LHCN-M2 (cell line): ENCODE measurements around the gene CACNB3. TPM values are rescaled to one million over a fixed set of nuclear protein-coding genes. Genes with fewer than 3 reads are reported as not detected.

Experiments used
- DNase-seq: peaks from one replicate; pipeline ENCODE4 v3.0.0-alpha.2; 2012; ENCODE audit warnings: low read depth
- total RNA-seq: library from RNA; depleted of rRNA; stranded (reverse); fragments of >200 nt; gene quantifications from 2 replicates; pipeline ENCODE4 v1.2.3, GENCODE V29; 2014

Gene CACNB3
- total RNA-seq, 1 experiment from 2014 or later: 29.4 TPM

DNA sequence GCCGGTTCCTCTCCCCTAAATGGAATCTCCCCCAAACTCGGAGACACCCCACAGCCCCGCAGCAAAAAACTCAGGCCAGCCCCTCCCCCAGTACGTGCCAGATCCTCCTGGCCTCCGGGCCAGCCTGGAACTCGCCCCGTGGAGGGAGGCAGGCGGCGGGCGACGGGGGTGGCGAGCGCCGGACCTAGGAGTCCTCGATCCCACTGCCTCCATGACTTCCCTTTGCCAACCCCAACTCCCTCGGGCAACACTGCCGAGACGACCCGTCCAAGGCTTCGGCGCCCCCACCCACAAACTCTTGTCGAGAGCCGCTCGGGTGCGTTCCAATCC is 29.8 kb upstream of the CACNB3 start:
- DNase-seq: no peak

DNA sequence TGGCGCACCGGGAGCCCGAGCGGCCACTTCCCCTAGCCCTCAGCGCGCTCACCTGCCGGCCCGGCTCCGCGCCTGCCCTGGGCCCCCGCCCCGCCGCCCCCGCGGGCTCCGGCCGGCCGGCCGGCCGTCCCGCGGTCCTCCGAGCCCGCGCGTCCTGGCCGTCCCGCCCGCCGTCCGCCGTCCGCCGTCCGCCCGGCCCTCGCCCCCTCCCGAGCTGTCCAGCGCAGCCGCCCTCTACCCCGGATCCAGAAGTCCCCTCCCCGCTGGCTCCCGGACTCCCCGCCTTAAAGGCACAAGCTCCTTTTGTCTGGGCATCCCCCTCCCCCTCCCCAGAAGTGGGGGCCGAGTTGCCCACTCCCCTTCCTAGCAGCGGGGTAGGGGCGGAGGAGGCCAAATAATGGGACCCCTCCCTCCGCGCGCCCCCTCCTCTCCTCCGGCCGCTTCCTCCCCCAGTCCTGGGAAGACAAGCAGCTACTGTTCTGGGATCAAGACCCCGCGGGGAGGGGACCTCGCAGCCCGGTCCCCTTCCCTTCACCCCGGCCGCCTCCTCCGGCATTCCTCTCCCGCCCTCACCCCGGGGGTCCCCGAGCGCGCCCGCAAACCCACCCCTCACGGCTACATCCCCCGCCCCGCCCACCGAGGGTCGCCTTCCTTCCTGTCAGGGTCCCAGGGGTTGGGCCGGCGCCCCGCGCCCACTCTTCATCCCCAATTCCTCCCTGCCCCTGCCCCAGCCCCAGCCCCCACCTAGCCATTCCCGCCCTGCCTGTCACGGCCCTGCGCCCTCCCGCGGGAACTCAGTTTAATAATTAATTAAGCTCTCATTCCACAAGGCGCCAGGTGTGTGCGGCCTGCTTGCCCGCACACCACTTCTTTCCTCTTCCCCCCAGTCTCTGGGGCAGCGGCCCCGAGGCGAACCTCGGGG is 29.2 kb upstream of the CACNB3 start, which contains the start of gene ADCY6:
TSS of gene ADCY6 (minus strand) at position 236 of the 922 bp plus-strand sequence. CDS start 5,655 bp downstream, outside the sequence.
- peak; percentile 60 for DNase-seq

DNA sequence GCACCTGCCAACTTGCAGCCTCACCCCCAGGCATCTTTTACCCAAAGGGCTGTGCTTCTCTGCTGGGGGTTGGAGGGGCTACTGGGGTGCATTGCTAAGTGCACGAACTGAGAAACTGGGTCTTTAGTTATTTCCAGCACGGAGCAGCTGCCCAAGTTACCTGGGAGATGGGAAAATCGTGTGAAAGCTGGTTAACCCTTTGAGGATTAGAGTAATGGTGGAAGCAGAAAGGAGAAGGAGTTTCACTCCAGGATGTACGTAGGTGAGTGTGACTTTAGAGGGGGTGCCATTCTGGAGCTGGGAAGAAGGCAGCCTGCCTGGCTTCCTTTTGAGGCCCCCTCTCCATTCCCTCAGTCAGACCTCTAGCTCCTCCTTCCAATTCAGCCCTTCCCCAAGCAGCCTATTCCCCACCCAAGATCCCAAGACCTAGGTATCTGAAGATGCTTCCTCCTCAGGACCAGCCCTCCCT is 28.4 kb upstream of the CACNB3 start:
- no peak for DNase-seq

DNA sequence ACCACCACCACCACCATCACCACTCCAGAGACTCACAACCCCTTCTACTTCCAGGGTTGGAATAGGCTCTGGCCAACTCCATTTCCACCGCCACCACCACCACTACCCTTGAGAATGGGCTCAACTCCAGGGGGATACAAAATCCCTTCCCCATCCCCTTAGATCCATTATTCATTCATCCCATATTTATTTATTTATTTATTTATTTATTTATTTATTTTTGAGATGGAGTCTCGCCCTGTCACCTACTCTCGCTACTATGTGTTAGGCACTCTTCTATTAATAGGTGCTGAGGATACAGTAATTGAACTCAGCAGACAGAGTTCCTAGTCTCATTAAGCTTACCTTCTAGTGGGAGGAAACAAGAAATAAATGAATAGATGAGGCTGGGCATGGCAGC is 24.6 kb upstream of the CACNB3 start:
- no peak for DNase-seq

DNA sequence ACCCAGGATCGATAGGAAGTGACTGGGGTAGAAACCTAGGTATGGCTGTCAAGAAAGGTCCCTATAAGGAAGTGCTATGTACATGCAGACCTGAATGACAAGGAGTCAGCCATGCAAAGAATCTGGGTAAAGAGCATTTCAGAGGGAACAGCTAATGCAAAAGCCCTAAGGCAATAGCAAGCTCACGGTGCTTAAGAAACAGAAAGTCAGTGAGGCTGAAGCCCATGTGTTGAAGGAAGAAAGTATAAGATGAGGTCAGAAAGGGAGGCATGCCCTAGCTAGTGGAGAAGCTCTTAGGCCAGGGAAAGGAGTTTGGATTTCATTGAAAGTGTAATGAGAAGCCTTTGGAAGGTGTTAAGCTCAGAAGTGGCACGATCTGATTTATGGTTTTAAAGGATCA is 23.4 kb upstream of the CACNB3 start:
- DNase-seq: no peak

DNA sequence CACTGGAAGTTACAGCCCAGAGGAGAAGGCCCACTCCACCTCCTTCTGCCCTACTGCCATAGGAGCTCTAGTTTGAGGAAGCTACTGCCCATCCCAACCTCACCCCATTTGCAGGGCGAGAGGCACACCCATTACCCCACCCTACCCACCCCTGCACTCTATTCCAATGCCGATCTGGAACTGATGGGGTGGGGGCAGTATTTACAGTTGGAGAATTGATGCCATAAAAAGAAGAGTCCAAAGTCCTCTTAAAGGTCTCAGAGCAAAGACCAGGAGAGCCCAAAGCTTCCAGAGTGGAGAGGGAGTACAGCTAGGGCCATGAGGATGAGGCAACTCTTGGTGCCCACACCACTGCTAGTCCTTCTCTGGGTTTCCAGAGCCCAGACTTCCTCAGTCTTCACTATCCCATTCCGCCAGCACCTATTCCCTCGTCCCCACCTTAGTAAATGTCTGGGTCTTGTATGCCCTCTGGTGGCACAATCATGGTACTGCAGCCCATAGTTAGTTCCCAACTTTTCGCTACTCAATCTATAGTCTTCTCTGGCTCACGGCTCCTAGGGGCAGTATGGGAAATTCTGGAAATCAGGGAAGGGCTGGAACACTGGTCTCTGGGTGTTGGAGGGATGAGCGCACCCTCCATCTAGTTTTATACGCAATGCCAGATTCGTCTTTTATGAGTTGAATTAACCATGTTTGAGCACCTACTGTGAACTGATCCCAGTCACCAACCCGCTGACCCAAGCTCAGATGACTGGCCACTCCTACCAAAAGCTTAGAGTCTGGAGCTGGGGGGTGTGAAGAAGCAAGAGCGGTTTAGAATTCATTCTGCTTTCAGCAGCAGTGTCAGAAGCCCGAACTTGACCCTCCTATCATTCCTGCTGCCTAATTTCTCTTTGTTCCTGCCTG is 22.5 kb upstream of the CACNB3 start:
- DNase-seq: peak; percentile 70

DNA sequence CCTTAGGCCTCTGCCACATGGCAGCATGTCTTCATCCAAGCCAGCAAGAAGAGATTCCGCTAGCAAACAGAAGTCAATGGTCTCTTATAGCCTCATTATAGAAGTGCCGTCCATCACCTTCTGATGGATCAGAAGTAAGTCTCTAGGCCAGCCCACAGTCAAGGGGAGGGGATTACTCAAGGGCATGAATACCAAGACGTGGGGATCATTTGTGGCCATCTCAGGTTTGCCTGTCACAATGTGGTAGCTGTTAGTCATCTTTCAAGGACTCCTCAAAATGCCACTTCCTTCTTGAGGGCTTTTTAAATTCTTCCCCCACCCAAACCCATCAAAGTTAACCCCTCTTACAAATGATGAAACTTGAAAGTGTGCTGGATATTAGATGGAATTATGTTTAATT is 21.3 kb upstream of the CACNB3 start:
- no peak for DNase-seq

DNA sequence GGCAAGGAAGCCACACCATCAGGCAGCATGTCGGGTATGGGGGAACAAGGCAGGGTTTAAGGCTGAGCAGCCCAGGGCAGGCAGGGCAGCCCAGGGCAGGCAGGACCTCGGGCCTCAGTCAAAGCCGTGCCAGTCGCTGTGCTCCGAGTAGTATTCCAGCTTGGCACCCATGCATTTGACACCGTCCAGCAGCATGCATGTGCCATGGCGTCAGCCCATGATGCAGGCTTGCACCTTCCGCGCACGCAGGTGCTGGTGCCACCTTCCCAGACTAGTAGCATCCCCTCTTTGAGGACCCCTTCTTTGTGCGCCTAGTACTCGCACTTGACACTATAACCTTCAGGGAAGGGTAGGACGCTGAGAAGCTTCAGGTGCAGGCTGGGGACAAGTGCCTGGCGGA is 17.8 kb upstream of the CACNB3 start:
- DNase-seq: no peak

DNA sequence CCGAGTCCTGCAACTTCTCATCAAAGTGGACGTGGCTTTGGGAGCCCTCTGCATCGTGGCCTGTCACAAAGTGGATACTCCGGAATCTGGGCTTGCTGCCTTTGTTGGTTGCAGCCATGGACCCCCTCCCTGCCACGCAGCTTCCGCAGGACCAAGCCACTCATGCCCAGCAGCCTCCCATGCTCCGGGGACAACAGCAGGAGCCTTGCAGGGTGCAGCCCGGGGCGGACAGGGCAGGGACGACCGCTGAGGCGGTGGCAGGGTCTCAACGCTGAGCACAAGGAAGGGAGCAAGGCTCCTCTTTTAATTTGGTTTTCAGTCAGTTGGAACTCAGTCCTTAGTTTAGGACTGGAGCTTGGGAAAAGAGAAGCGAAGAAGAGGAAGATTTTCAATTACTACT is 17.3 kb upstream of the CACNB3 start:
- no peak for DNase-seq

DNA sequence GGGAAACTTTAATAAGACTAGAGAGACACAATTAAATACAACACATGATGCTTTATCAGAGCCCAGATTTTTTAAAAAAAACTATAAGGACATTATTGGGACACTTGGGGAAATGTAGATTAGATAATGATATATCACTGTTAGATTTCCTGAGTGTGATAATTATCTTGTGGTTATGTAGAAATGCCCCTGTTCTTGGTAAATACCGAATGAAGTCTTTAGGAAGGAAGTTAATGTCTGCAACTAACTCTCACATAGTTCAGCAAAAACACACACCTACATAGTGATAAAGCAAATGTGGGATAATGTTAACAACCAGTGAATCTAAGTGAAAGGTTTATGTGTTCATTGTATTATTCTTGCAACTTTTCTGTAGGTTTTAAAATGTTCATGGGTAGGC is 14.6 kb upstream of the CACNB3 start:
- DNase-seq: no peak

DNA sequence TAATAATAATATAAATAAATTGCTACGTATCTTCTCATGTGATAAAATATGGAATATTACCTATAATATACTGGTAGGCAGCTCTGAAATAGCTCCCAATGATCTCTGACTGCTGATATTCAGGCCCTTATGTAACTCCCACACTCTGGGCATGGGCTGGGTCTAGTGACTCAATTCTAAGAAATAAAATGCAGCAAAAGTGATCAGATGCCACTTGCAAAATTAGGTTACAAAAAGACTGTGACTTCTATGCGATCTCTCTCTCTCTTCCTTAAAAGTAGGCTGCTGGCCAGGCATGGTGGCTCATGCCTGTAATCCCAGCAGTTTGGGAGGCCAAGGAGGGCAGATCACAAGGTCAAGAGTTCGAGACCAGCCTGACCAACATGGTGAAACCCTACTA is 10.3 kb upstream of the CACNB3 start:
- DNase-seq: no peak

DNA sequence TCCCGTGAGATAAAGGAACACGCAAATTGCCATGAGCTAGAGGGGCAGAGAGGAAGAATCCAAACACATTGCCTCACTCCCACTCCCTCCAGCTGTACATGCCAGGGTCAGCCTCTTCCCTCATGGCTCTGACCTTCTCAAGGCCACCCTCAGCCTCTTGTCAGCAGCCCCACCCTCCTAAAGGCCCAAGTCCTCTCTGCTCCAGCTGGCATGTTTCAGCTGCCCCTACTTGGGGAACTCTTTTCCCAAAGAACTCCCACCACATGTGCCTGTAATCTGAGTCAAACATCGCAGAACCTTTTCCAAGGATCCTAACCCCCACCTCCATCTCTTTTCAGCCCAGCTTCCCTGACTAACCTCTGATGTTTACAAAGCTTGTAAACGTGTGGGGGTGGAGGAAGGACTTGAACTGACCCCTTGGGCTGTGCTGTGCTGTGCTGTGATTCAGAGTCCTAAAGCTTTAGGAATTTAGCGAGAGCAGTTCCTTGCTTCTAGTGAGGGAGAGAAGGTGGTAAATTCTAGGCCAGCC is 7.3 kb upstream of the CACNB3 start:
- DNase-seq: peak; percentile 75

DNA sequence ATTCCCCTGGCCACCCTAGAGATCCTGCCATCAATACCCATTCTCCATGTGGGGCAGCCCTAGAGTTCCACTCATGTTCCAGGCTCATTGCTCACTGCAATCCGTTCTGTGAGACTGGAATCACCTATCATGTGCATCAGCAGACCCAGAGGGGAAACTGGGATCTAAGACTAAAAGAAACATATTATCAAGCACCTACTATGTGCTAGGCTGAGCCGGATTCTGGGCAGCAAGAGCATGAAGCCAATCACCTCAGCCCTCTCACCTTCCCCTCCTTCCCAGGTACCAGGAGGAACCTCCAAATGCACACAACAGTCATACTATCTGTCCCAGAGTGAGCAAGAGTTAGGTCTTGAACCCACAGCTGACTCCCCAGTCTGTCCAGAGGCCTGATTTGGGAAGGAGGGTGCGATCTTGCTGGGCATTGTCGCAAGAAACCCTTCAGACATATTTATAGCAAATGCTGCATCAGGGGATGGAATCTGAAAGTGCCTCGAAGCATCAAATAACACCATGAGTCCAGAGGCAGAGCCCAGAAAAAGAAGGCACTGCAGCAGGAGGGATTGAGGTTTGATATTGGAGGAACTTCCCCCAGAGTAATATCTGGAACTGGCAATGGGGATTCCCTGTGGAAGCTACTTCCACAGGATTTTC is 6.7 kb upstream of the CACNB3 start:
- DNase-seq: no peak

DNA sequence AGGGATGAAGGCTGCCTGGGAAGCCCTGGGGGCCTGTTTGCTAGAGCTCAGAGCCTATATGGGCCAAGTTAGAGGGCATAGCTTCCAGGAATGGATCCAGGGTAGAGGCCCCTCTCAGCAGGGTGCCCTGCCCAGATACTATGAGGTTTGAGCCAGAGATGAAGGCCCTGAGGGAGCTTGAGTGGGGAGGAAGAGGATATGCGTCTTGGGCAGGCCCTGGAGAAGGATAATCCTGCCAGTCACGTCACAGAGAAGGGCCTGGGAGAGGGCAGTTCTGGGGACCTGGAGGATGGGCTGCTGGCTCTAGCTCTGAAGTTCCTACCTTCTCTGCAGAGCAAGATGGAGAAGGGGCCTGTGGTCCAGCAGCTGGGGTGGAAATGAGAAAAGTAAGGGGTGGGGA is 5.9 kb upstream of the CACNB3 start:
- no peak for DNase-seq

DNA sequence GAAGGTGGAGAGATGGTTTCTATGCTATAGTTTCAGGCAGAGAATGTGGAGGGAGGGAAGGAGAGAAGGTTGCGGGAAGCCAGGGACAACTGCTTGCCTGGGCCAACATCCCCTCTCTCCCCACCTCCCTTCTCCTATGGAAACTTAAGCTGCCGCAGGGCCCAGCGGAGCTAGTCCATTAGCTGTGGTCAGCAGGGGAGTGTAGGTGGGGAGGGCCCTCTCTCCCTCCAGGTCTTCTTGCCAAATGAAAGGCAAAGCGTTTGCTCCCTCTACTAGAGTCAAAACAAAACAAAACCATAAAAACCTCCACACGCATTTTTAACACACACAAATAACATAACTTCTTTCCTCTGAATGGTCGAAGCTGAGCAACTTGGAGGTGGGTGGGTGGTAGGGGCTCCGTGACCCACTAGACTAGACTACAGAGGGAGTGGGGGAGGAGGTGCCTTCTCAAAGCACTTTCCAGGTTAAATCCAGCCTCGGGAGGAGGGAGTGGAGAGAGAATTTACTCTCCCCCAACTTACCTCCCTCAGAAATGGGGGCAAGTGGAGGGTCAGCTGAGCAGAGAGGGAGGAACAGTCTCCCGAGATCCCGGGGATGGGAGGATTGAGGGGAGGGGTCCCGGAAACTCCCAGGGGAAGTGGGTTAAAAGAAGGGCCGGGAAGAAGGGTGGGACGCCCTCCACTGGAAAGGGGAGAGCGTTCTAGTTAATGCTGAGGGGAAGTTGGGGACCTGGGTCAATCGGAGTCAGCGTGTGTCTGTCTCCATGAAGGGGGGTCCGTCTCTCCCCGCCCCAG is 4.6 kb upstream of the CACNB3 start:
- no peak for DNase-seq

DNA sequence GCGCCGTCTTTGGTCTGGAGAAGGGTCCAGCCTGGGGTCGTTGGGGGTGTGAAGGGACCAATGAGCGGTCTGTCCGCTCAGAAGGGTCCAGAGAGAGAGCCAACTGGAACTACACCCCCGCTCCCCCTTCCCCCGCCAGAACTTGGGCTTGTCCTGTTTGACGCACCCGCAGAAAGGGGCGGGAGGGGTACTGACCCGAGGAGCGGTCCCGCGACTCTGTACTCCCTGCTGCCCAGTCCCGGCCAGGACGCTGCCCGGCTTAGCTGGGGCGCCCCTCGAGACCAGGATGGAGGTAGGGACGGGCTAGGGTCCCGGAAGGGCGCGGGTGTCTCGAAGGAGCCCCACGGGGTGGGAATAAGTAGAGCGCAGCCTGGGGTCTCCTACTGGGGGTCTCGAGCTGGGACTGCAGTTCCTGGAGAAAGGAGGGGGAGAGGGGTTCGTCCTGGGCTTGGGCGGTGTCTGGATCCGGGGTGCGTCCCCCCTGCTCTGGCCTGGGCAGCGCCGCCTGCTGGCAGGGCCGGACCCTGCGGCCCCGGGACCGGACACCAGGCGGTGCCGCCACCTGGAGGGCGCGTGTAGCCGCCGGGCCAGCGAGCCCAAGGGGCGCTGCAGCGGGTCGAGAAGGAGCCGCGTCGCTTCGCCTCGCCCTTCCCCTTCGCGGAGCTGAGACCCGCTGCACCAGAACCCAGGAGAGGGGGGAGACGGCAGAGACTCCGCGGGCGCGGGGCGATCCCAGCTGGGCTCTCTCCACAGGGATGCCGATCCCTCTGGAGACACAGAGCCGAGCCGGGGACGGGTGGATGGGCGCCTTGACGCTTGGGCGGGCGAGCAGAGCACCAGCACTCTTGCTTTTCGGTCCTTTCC is 3.8 kb upstream of the CACNB3 start:
- DNase-seq: peak; percentile 77

DNA sequence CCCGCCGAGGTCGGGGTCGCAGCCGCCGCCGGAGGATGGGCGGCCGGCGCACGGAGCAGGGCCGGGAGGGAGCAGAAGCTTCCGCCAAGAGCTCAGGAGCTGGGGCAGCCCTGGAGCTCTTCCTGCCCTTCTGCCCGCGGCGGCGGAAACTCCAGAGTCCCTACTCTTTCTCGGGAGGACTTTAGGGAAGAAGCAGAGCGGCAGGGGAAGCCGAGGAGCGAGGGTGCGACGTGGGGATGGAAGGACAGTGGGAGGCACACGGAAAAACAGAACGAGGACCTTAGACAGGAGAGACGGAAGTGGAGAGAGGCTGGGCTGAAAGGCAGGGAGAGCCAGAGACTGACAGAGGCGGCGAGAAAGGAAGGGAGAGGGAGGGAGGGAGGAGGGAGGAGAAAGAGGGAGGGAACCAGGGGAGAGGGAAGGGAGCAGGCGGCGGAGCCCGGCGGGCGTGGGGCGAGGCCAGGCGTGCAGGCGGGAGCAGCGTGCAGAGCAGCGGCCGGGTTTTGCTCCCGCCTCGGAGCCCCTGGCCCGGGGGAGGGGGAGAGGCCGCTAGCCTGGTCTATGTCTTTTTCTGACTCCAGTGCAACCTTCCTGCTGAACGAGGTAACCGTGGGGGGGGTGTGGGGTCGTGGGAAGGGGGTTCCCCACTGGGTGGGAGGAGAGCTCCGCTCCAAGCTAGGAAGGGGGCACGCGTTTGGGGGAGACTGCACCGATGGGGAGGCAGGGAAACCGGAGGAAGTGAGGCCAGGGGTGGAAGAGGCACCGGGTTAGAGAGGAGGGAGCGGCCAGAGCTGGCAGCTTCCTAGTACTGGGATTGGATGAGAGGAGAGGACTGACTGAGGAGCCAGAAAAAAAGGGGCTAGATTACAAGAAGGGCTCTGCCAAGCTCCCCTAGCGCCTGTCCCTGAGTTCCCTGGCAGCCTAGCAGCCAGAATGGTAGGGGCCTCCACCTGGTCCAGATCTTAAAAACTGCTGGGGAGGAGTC is 2.9 kb upstream of the CACNB3 start:
- DNase-seq: peak; percentile 75

DNA sequence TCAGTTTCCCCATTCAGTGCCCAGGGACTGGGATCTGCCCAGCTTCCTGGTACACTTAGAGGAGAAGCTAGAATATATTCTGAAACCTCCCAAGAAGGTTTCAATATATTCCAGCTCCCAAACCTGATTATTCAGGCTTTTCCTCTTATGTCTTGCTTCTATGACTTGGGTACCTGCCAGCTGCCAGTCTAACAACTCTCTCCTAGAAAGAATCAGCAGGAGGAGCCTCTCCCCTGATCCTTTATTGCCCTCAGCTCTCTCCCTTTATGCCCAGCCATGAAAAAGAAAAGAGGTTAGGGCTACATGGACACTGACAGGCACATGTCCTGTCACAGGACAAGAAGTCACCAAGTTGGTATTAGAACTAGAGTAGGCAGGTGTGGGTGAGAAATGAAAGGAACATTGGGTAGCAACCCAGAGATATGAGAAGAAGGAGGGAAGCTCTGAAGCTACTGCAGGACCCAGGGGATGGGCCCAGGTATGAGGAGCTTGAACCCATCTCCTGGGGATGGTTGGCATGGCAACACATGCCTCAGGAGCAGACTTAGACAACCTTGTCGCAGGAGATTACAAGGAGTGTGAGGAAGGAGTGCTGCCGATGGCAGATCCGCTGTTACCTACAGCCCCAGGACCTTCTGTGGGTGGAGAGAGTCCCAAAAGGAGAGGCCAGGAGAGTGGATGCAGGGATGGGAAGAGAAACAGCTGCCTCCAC is 2.0 kb upstream of the CACNB3 start:
- no peak for DNase-seq
